HG03039 (cell line): ENCODE results near the gene ANKS1A.

Experiments
- ATAC-seq: cut with Tn5 transposase; IDR thresholded peaks from one replicate; pipeline ENCODE4 v1.9.1; 2021; ENCODE audit warnings: mild to moderate bottlenecking, moderate library complexity; ENCODE audit not compliant: unreplicated experiment

Gene ANKS1A

GRCh38 chr6:34953061-34954025, 64.3 kb downstream of the ANKS1A start:
- ATAC-seq = no peak

- ATAC-seq = no peak
Measured at GRCh38 chr6:34955442-34955841, 66.4 kb downstream of the ANKS1A start.

GRCh38 chr6:34957231-34957783, 68.3 kb downstream of the ANKS1A start:
- ATAC-seq = no peak

GRCh38 chr6:34958734-34959133, 69.7 kb downstream of the ANKS1A start:
- ATAC-seq = no peak

GRCh38 chr6:34959224-34959623, 70.2 kb downstream of the ANKS1A start:
- ATAC-seq = no peak

GRCh38 chr6:34961082-34961481, 72.0 kb downstream of the ANKS1A start:
- ATAC-seq = no peak

- ATAC-seq = no peak
Measured at GRCh38 chr6:34961574-34961973, 72.5 kb downstream of the ANKS1A start.

- ATAC-seq = no peak
Measured at GRCh38 chr6:34964564-34964963, 75.5 kb downstream of the ANKS1A start.

- no peak for ATAC-seq
Measured at GRCh38 chr6:34967461-34967860, 78.4 kb downstream of the ANKS1A start.

GRCh38 chr6:34969662-34970265, 80.7 kb downstream of the ANKS1A start:
- no peak for ATAC-seq

GRCh38 chr6:34970488-34970887, 81.4 kb downstream of the ANKS1A start:
- ATAC-seq = no peak

GRCh38 chr6:34970957-34971356, 81.9 kb downstream of the ANKS1A start:
- no peak for ATAC-seq

- no peak for ATAC-seq
Measured at GRCh38 chr6:34973547-34974248, 84.6 kb downstream of the ANKS1A start.

- no peak for ATAC-seq
Measured at GRCh38 chr6:34974249-34974642, 85.2 kb downstream of the ANKS1A start.

GRCh38 chr6:34976239-34976638, 87.2 kb downstream of the ANKS1A start:
- no peak for ATAC-seq

GRCh38 chr6:34979218-34979617, 90.2 kb downstream of the ANKS1A start:
- no peak for ATAC-seq

GRCh38 chr6:34979994-34980393, 90.9 kb downstream of the ANKS1A start:
- no peak for ATAC-seq

GRCh38 chr6:34981366-34981765, 92.3 kb downstream of the ANKS1A start:
- no peak for ATAC-seq

- ATAC-seq = no peak
Measured at GRCh38 chr6:34981951-34982350, 92.9 kb downstream of the ANKS1A start.

GRCh38 chr6:34982424-34982852, 93.4 kb downstream of the ANKS1A start:
- ATAC-seq = no peak

GRCh38 chr6:34984416-34984815, 95.4 kb downstream of the ANKS1A start:
- no peak for ATAC-seq
